ENCODE results near the gene THAP7. TPM values are rescaled to one million over a fixed set of nuclear protein-coding genes. Genes with fewer than 3 reads are reported as not detected.

THAP7 gene
- total RNA-seq, 1 experiment from 2014 or later = 23.5 TPM

- Histone ChIP-seq H3K9me3 (ENCODE audit: control insufficient read depth, insufficient read depth, low read depth, low read length) (no peaks in the 10 kb centered on the region), H3K4me1 (ENCODE audit: control insufficient read depth, insufficient read depth, low read length) (peaks cover 3% of the 10 kb centered on the region; the same call in 1 of the 2 replicates), H3K27ac (ENCODE audit: low read length) (no peak overlapping the region), H3K27me3 (ENCODE audit: control insufficient read depth, insufficient read depth, low read length) (no peaks in the 10 kb centered on the region), H3K4me3 (ENCODE audit: low read depth in 2 of 2, low read length in 2 of 2) (no peak overlapping the region), H3K36me3 (ENCODE audit: control insufficient read depth, insufficient read depth, low read length) (no peaks in the 10 kb centered on the region)
- in situ Hi-C loops (cut with HindIII; ENCODE audit: low pct_unique_long_range_greater_than_20kb, low sequenced_read_pairs) = no loop called here
- BruUV-seq (replicated peaks) = no TSS peak
- TF ChIP-seq REST (IDR thresholded peaks at IDR 0.05; ENCODE audit: insufficient read depth in 1 of 2, low read depth in 2 of 2, low read length in 1 of 2) (no peak), SIN3A (IDR thresholded peaks at IDR 0.05; ENCODE audit: borderline replicate concordance, insufficient read depth, low read depth, low read length) (no peak), TCF7L2 (IDR thresholded peaks at IDR 0.05; ENCODE audit: low read depth, low read length) (no peak), CTCF (IDR thresholded peaks at IDR 0.05) (no peak), POLR2AphosphoS5 (IDR thresholded peaks at IDR 0.05; ENCODE audit: low read depth, low read length) (no peak)
- ATAC-seq (no peak), DNase-seq (ENCODE audit: low read depth, low spot score) (no peak)
- intact Hi-C loops (cut with micrococcal nuclease; ENCODE audit: unreplicated experiment) = no loop called here
- ChIA-PET CTCF (no interaction called here), POLR2A (no interaction called here)
Measured at GRCh38 chr22:20965888-20966855, 35.7 kb downstream of the THAP7 start.

GRCh38 chr22:20965104-20965887, 36.6 kb downstream of the THAP7 start:
- Histone ChIP-seq H3K4me1 (ENCODE audit: control insufficient read depth, insufficient read depth, low read length) (peaks cover 3% of the 10 kb centered on the region; the same call in 1 of the 2 replicates), H3K4me3 (ENCODE audit: low read depth in 2 of 2, low read length in 2 of 2) (peak overlapping the region in 1 of 2 experiments; percentile 22; a peak in 1 of 4 replicates), H3K27me3 (ENCODE audit: control insufficient read depth, insufficient read depth, low read length) (no peaks in the 10 kb centered on the region), H3K27ac (ENCODE audit: low read length) (no peak overlapping the region), H3K36me3 (ENCODE audit: control insufficient read depth, insufficient read depth, low read length) (no peaks in the 10 kb centered on the region), H3K9me3 (ENCODE audit: control insufficient read depth, insufficient read depth, low read depth, low read length) (no peaks in the 10 kb centered on the region)
- no peak for TF ChIP-seq POLR2AphosphoS5 (IDR thresholded peaks at IDR 0.05; ENCODE audit: low read depth, low read length)
- TF ChIP-seq REST (IDR thresholded peaks at IDR 0.05; ENCODE audit: insufficient read depth in 1 of 2, low read depth in 2 of 2, low read length in 1 of 2) = no peak
- no peak for TF ChIP-seq SIN3A (IDR thresholded peaks at IDR 0.05; ENCODE audit: borderline replicate concordance, insufficient read depth, low read depth, low read length)
- TF ChIP-seq TCF7L2 (IDR thresholded peaks at IDR 0.05; ENCODE audit: low read depth, low read length) = no peak
- no peak for TF ChIP-seq CTCF (IDR thresholded peaks at IDR 0.05)
- DNase-seq (ENCODE audit: low read depth, low spot score) = no peak
- no TSS peak for BruUV-seq (replicated peaks)
- intact Hi-C loops (cut with micrococcal nuclease; ENCODE audit: unreplicated experiment) = no loop called here
- ATAC-seq = no peak
- ChIA-PET POLR2A (no interaction called here), CTCF (no interaction called here)
- in situ Hi-C loops (cut with HindIII; ENCODE audit: low pct_unique_long_range_greater_than_20kb, low sequenced_read_pairs) = no loop called here

Measured in Panc1 (cell line).